Effector memory CD4-positive, alpha-beta T cell (primary cell): ENCODE measurements around the gene PATL2.
A peak's percentile ranks its signal among the peaks of the same experiment; 100 is the strongest.
"Not testable (repeated sequence)": the region's sequence is repeated elsewhere in the genome, so short reads cannot be mapped to it uniquely, and the experiment has no call there.

ENCODE experiments used
- DNase-seq, 3 donors: peaks; one replicate each; pipeline ENCODE4 v3.0.0-alpha.2; 2020
- H3K27ac ChIP-seq: 2 replicates; pipeline ENCODE4 v1.7.0; 2013; ENCODE audit warnings: mild to moderate bottlenecking, low read length, moderate library complexity; ENCODE audit not compliant: insufficient read depth, poor library complexity, severe bottlenecking
- H3K27me3 ChIP-seq: replicated peaks from 2 replicates; pipeline ENCODE4 v1.7.0; 2013; ENCODE audit warnings: mild to moderate bottlenecking, low read length; ENCODE audit not compliant: insufficient read depth, control insufficient read depth, poor library complexity, severe bottlenecking
- H3K36me3 ChIP-seq: 2 replicates; pipeline ENCODE4 v1.7.0; 2013; ENCODE audit warnings: mild to moderate bottlenecking, low read length, moderate library complexity; ENCODE audit not compliant: control insufficient read depth, insufficient read depth
- H3K4me1 ChIP-seq: 2 replicates; pipeline ENCODE4 v1.7.0; 2013; ENCODE audit warnings: low read length, mild to moderate bottlenecking; ENCODE audit not compliant: control insufficient read depth, insufficient read depth, poor library complexity, severe bottlenecking
- H3K4me3 ChIP-seq: 2 replicates; pipeline ENCODE4 v1.7.0; 2013; ENCODE audit warnings: low read length, low read depth, mild to moderate bottlenecking; ENCODE audit not compliant: insufficient read depth, poor library complexity, severe bottlenecking
- H3K9me3 ChIP-seq: 2 replicates; pipeline ENCODE4 v1.7.0; 2013; ENCODE audit warnings: mild to moderate bottlenecking, low read length, moderate library complexity; ENCODE audit not compliant: control insufficient read depth

The PATL2 gene

GRCh38 chr15:44692659-44693058 is 18.5 kb downstream of the PATL2 start:
- no peak for DNase-seq
- Histone ChIP-seq H3K27me3 (no peaks in the 10 kb centered on the region), H3K4me1 (no peaks in the 10 kb centered on the region), H3K36me3 (no peaks in the 10 kb centered on the region), H3K9me3 (no peaks in the 10 kb centered on the region), H3K27ac (peak overlapping the region; percentile 11), H3K4me3 (no peak overlapping the region)

GRCh38 chr15:44690245-44690644 is 20.9 kb downstream of the PATL2 start:
- H3K9me3 ChIP-seq, H3K27me3 ChIP-seq, DNase-seq, H3K4me1 ChIP-seq, H3K27ac ChIP-seq, H3K4me3 ChIP-seq, H3K36me3 ChIP-seq: not testable (repeated sequence)

- DNase-seq, H3K4me3 ChIP-seq, H3K36me3 ChIP-seq, H3K9me3 ChIP-seq, H3K27me3 ChIP-seq, H3K4me1 ChIP-seq, H3K27ac ChIP-seq: not testable (repeated sequence)
Measured at GRCh38 chr15:44689318-44689717, 21.8 kb downstream of the PATL2 start.

- not testable (repeated sequence) for H3K9me3 ChIP-seq, H3K36me3 ChIP-seq, H3K27me3 ChIP-seq
- H3K27ac ChIP-seq, result peak overlapping the region; percentile 67
- peaks cover 43% of the 10 kb centered on the region for H3K4me1 ChIP-seq
- H3K4me3 ChIP-seq, result peak overlapping the region; percentile 27
- peak; percentile 50 to 64 (median 63) for DNase-seq
Measured at GRCh38 chr15:44682809-44683682, 28.1 kb downstream of the PATL2 start.

- Histone ChIP-seq H3K4me1 (peaks cover 49% of the 10 kb centered on the region), H3K27me3 (no peaks in the 10 kb centered on the region), H3K9me3 (no peaks in the 10 kb centered on the region), H3K36me3 (no peaks in the 10 kb centered on the region), H3K27ac (peak overlapping the region; percentile 67), H3K4me3 (peak overlapping the region; percentile 1)
- no peak for DNase-seq
Measured at GRCh38 chr15:44682211-44682610, 28.9 kb downstream of the PATL2 start.

GRCh38 chr15:44676676-44677075 is 34.4 kb downstream of the PATL2 start:
- Histone ChIP-seq H3K36me3 (no peaks in the 10 kb centered on the region), H3K27ac (peak overlapping the region; percentile 54), H3K4me3 (peak overlapping the region; percentile 27), H3K4me1 (peaks cover 73% of the 10 kb centered on the region), H3K27me3 (no peaks in the 10 kb centered on the region), H3K9me3 (no peaks in the 10 kb centered on the region)
- DNase-seq, result no peak

GRCh38 chr15:44675911-44676310 is 35.2 kb downstream of the PATL2 start:
- Histone ChIP-seq H3K4me3 (peak overlapping the region; percentile 17), H3K9me3 (no peaks in the 10 kb centered on the region), H3K27ac (peak overlapping the region; percentile 54), H3K27me3 (no peaks in the 10 kb centered on the region), H3K4me1 (peaks cover 78% of the 10 kb centered on the region), H3K36me3 (no peaks in the 10 kb centered on the region)
- no peak for DNase-seq

- H3K9me3 ChIP-seq, result no peaks in the 10 kb centered on the region
- H3K4me1 ChIP-seq, result peaks cover 83% of the 10 kb centered on the region
- H3K36me3 ChIP-seq, result no peaks in the 10 kb centered on the region
- no peaks in the 10 kb centered on the region for H3K27me3 ChIP-seq
- no peak overlapping the region for H3K4me3 ChIP-seq
- no peak overlapping the region for H3K27ac ChIP-seq
- no peak for DNase-seq
Measured at GRCh38 chr15:44673639-44674038, 37.5 kb downstream of the PATL2 start.

- no peaks in the 10 kb centered on the region for H3K36me3 ChIP-seq
- no peak overlapping the region for H3K4me3 ChIP-seq
- H3K27me3 ChIP-seq, result no peaks in the 10 kb centered on the region
- no peak for DNase-seq
- peak overlapping the region; percentile 50 for H3K27ac ChIP-seq
- H3K4me1 ChIP-seq, result peaks cover 75% of the 10 kb centered on the region
- H3K9me3 ChIP-seq, result no peaks in the 10 kb centered on the region
Measured at GRCh38 chr15:44670087-44670950, 40.8 kb downstream of the PATL2 start.

- DNase-seq, result no peak
Measured at GRCh38 chr15:44668921-44669320, 42.2 kb downstream of the PATL2 start.

More at GRCh38 chr15:44668921-44669320, 42.2 kb downstream of the PATL2 start:
- peaks cover 79% of the 10 kb centered on the region for H3K4me1 ChIP-seq
- no peaks in the 10 kb centered on the region for H3K36me3 ChIP-seq
- H3K27me3 ChIP-seq, result no peaks in the 10 kb centered on the region
- H3K27ac ChIP-seq, result peak overlapping the region; percentile 55
- H3K4me3 ChIP-seq, result peak overlapping the region; percentile 6
- no peaks in the 10 kb centered on the region for H3K9me3 ChIP-seq
